Dermis microvascular lymphatic vessel endothelial cell (primary cell): ENCODE data around the gene CDC37. TPM values are rescaled to one million over a fixed set of nuclear protein-coding genes. Genes with fewer than 3 reads are reported as not detected.

Experiments
- DNase-seq, 2 donors: peaks; one replicate each; pipeline versions ENCODE4 v3.0.0 to v3.0.0-alpha.2; 2010; ENCODE audit warnings: low read depth in 2 of 2
- total RNA-seq: library from RNA; depleted of rRNA; stranded (reverse); fragments of >200 nt; gene quantifications from 2 replicates; pipeline ENCODE4 v1.2.1, GENCODE V29; 2014

The CDC37 gene
- total RNA-seq, 1 donor from 2014 or later: 219 TPM

GRCh38 chr19:10353793-10354391, 49.5 kb downstream of the CDC37 start:
- DNase-seq: no peak

- no peak for DNase-seq
Measured at GRCh38 chr19:10352764-10353671, 50.3 kb downstream of the CDC37 start.

- DNase-seq: no peak
Measured at GRCh38 chr19:10346509-10346908, 56.8 kb downstream of the CDC37 start.

GRCh38 chr19:10344780-10345179, 58.6 kb downstream of the CDC37 start:
- no peak for DNase-seq

GRCh38 chr19:10343495-10343894, 59.8 kb downstream of the CDC37 start:
- DNase-seq: no peak

Other genes with a start within 250 kb of the CDC37 start
- gene DNMT1, start 208.6 kb downstream of the CDC37 start, total RNA-seq: 21.0 and 22.7 TPM in 2 replicates
- gene S1PR2, start 172.2 kb downstream of the CDC37 start, total RNA-seq: 0.39 and 0.76 TPM in 2 replicates
- gene MRPL4, start 151.3 kb downstream of the CDC37 start, total RNA-seq: 17.1 and 20.7 TPM in 2 replicates
- gene ICAM1, start 132.4 kb downstream of the CDC37 start, total RNA-seq: 5.8 and 7.8 TPM in 2 replicates
- gene ICAM4, start 116.6 kb downstream of the CDC37 start, total RNA-seq: 0.13 and 0.26 TPM in 2 replicates
- under 0.01 TPM in 1 of 2 replicates, not detected in the other for gene ICAM5, start 113.6 kb downstream of the CDC37 start, total RNA-seq
- gene ZGLP1, start 93.7 kb downstream of the CDC37 start, total RNA-seq: 0.13 and 0.38 TPM in 2 replicates
- 14.6 and 15.4 TPM in 2 replicates for gene FDX2, start 87.5 kb downstream of the CDC37 start, total RNA-seq
- 5.4 and 8.3 TPM in 2 replicates for gene RAVER1, start 70.0 kb downstream of the CDC37 start, total RNA-seq
- gene ICAM3, start 63.9 kb downstream of the CDC37 start, total RNA-seq: 6.2 and 8.7 TPM in 2 replicates
- 57.0 and 66.2 TPM in 2 replicates for gene TYK2, start 23.0 kb downstream of the CDC37 start, total RNA-seq
- 1.3 and 3.7 TPM in 2 replicates for gene PDE4A, start 17.0 kb upstream of the CDC37 start, total RNA-seq
- gene KEAP1, start 99.8 kb upstream of the CDC37 start, total RNA-seq: 72.1 and 95.3 TPM in 2 replicates
- gene S1PR5, start 113.9 kb upstream of the CDC37 start, total RNA-seq: 0.13 TPM in 1 of 2 replicates, not detected in the other
- gene ATG4D, start 140.4 kb upstream of the CDC37 start, total RNA-seq: 7.8 and 9.0 TPM in 2 replicates
- 6.2 and 10.6 TPM in 2 replicates for gene KRI1, start 162.5 kb upstream of the CDC37 start, total RNA-seq
- gene CDKN2D, start 165.4 kb upstream of the CDC37 start, total RNA-seq: 4.8 and 4.9 TPM in 2 replicates
- gene AP1M2, start 183.8 kb upstream of the CDC37 start, total RNA-seq: not detected in 2 replicates
- 43.6 and 96.3 TPM in 2 replicates for gene SLC44A2, start 222.0 kb upstream of the CDC37 start, total RNA-seq